SIG-M5 (cell line): Measurements from ENCODE around the gene KIAA0513.

ENCODE experiments used
- DNase-seq: peaks from one replicate; lab custom pipeline; 2025; lab: John Stamatoyannopoulos, UW

Gene KIAA0513

GRCh38 chr16:85072076-85072860 is 44.7 kb downstream of the KIAA0513 start:
- DNase-seq, result no peak

GRCh38 chr16:85072947-85073346 is 45.4 kb downstream of the KIAA0513 start:
- no peak for DNase-seq

- no peak for DNase-seq
Measured at GRCh38 chr16:85074225-85074914, 46.8 kb downstream of the KIAA0513 start.

- no peak for DNase-seq
Measured at GRCh38 chr16:85075236-85075924, 47.8 kb downstream of the KIAA0513 start.

- no peak for DNase-seq
Measured at GRCh38 chr16:85077039-85077438, 49.4 kb downstream of the KIAA0513 start.

GRCh38 chr16:85077576-85078125 is 50.1 kb downstream of the KIAA0513 start:
- DNase-seq, result no peak

- no peak for DNase-seq
Measured at GRCh38 chr16:85078226-85078625, 50.6 kb downstream of the KIAA0513 start.

GRCh38 chr16:85078952-85079351 is 51.4 kb downstream of the KIAA0513 start:
- no peak for DNase-seq

- no peak for DNase-seq
Measured at GRCh38 chr16:85079785-85080570, 52.4 kb downstream of the KIAA0513 start.

GRCh38 chr16:85081038-85081437 is 53.4 kb downstream of the KIAA0513 start:
- DNase-seq, result no peak

- no peak for DNase-seq
Measured at GRCh38 chr16:85081765-85082164, 54.2 kb downstream of the KIAA0513 start.

- DNase-seq, result no peak
Measured at GRCh38 chr16:85082173-85083050, 54.8 kb downstream of the KIAA0513 start.

- no peak for DNase-seq
Measured at GRCh38 chr16:85083051-85083639, 55.5 kb downstream of the KIAA0513 start.

GRCh38 chr16:85084841-85085510 is 57.4 kb downstream of the KIAA0513 start:
- DNase-seq, result no peak

GRCh38 chr16:85085721-85086120 is 58.1 kb downstream of the KIAA0513 start:
- no peak for DNase-seq

- no peak for DNase-seq
Measured at GRCh38 chr16:85086347-85087291, 59.0 kb downstream of the KIAA0513 start.

- no peak for DNase-seq
Measured at GRCh38 chr16:85087899-85088569, 60.4 kb downstream of the KIAA0513 start.

GRCh38 chr16:85088570-85089199 is 61.1 kb downstream of the KIAA0513 start:
- no peak for DNase-seq
